ENCODE measurements around the gene ARPC4.
"Not testable (repeated sequence)": the region's sequence is repeated elsewhere in the genome, so short reads cannot be mapped to it uniquely, and the experiment has no call there.

ARPC4 gene

GRCh38 chr3:9825451-9826040, 32.7 kb downstream of the ARPC4 start:
- DNase-seq = no peak

DNA sequence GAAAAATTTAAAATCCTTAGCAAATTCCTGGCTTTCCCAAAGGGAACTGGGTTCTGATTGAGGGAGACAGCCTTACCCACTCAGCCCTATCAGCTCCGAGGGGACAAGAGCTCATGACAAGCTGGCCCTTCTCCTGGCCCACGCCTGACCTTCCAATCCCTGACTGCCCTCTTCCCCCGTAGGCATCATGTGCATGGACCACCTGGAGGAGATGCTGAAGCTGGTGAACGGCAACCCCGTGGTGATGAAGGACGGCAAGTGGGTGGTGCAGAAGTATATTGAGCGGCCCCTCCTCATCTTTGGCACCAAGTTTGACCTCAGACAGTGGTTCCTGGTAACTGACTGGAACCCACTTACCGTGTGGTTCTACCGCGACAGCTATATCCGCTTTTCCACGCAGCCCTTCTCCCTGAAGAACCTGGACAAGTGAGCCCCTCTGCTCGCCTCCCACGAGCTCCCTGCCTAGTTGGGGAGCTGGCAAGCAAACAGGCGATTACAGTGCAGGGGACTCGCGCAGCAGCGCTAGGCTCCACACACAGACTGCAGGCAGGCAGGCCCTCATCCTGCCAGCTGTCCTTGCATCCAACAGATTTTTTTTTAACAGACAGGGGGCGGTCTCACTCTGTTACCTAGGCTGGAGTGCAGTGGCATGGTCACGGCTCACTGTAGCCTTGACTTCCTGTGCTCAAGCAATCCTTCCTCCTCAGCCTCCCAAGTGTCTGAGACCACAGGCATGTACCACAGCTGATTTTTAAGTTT, 34.1 kb downstream of the ARPC4 start:
- DNase-seq = peak; percentile 41

DNA sequence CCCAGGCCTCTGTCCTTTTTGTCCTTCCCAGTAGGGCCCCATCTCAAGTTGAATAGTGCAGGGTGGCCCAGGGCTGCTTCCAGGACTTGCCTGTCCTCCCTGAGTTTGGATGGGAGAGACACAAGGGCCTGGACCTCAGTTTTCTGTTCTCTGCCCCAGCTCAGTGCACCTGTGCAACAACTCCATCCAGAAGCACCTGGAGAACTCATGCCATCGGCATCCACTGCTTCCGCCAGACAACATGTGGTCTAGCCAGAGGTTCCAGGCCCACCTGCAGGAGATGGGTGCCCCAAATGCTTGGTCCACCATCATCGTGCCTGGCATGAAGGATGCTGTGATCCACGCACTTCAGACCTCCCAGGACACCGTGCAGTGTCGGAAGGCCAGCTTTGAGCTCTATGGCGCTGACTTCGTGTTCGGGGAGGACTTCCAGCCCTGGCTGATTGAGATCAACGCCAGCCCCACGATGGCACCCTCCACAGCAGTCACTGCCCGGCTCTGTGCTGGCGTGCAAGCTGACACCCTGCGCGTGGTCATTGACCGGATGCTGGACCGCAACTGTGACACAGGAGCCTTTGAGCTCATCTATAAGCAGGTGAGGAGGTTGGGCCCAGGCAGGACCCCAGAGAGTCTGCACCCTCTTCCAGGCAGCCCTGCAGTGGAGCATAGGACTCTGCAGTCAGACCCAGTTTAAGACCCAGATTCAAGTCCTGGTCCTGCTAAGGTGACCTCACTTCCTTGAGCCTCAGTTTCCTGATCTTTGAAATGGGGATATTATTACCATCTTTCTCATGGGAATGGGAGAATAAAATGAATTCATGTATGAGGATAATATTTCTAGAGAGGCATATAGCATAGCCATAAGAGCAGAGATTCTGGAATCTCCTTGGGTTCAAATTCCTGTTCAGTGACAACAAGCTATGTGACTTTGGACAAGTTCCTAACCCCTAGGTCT, 36.2 kb downstream of the ARPC4 start:
- no peak for DNase-seq

- DNase-seq = no peak
Measured at GRCh38 chr3:9831253-9831652, 38.4 kb downstream of the ARPC4 start.

DNA sequence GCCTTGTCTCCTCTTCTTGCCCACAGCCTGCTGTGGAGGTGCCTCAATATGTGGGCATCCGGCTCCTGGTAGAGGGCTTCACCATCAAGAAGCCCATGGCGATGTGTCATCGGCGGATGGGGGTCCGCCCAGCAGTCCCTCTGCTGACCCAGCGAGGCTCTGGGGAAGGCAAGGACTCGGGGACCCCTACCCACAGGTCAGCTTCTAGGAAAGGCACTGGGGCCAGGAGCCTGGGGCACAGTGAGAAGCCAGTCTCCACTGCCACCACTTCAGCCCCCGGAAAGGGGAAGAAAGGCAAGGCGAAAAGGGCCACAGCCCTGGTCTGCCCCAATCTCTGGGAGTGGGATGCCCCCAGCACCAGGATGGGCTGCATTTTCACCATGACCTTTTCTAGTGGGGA, 40.2 kb downstream of the ARPC4 start:
- DNase-seq = no peak

DNA sequence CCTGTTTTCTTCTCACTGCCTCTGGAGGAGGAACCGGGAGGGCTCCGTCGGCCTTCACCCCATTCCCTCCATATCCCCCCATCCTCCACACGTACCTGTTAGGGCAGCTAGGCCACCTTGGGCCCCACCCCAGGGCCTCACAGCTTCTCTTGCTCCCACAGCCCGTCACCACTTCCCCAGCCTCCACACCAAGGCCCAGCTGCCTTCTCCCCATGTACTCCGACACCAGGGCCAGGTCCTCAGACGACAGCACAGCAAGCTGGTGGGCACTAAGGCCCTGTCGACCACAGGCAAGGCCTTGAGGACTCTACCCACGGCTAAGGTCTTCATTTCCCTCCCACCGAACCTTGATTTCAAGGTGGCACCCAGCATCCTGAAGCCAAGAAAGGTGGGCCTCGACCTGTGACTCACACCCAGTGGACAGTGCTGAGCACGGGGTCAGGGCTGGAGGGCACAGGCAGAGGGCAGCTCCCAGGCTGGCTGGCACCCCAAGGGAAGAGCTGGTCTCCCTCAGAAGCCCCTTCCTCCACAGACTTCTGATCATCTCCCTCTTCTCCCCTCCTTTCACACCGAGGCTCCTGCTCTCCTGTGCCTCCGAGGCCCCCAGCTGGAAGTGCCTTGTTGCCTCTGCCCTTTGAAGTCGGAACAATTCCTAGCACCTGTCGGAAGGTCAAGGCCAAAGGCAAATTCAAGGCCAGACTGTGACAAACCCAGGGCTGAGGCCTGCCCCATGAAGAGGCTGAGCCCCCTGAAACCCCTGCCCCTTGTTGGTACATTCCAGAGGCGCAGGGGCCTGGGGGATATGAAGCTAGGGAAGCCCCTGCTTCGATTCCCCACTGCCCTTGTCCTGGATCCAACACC, 41.9 kb downstream of the ARPC4 start:
- DNase-seq = no peak

DNA sequence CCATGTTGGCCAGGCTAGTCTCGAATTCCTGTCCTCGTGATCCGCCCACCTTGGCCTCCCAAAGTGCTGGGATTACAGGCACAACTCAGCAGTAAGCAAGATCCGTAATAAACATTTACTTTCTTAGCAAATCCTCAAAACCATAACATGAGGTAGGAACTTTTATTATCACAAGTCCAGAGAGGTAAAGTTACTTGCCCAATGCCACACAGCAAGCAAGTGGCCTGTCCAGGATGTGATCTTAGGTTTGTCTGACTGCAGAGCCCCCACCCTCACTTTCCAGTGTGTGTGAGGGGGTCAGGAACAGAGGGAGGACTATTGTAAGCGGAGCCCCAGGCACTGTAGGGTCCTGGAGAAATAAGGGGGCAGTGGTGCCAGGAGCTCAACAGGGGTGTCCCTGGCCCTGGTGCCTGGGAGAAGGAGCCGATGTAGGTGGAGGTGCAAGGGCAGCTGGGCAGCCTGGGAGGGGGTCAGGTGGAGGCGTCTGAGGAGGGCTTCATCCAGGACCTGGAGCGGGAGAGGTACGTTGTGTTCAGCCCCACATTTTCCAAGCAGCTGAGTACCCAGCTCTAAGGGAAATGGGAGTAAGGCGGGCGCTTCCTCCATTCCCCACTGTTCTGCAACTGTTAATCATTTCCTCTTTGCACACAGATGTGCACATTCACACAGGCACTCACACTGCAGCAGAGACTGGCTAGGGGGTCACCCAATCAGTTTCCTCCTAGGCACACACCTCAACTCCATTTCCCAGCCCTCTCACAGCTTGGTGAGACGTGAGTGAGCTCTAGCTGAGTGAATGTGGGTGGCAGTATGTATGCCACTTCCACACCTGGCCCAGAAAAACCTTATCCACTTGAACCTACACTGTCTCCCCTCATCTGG, 45.1 kb downstream of the ARPC4 start:
- DNase-seq = no peak

- no peak for DNase-seq
Measured at GRCh38 chr3:9838856-9839255, 46.0 kb downstream of the ARPC4 start.

GRCh38 chr3:9841015-9841414, 48.1 kb downstream of the ARPC4 start:
- no peak for DNase-seq

GRCh38 chr3:9843715-9844438, 51.0 kb downstream of the ARPC4 start, which contains the start of gene RPUSD3:
Gene RPUSD3, minus strand, starts transcription at chr3:9844008. Its CDS starts 18 bp downstream, at chr3:9843990.
- DNase-seq = peak; percentile 94

GRCh38 chr3:9846231-9846630, 53.3 kb downstream of the ARPC4 start:
- no peak for DNase-seq

DNA sequence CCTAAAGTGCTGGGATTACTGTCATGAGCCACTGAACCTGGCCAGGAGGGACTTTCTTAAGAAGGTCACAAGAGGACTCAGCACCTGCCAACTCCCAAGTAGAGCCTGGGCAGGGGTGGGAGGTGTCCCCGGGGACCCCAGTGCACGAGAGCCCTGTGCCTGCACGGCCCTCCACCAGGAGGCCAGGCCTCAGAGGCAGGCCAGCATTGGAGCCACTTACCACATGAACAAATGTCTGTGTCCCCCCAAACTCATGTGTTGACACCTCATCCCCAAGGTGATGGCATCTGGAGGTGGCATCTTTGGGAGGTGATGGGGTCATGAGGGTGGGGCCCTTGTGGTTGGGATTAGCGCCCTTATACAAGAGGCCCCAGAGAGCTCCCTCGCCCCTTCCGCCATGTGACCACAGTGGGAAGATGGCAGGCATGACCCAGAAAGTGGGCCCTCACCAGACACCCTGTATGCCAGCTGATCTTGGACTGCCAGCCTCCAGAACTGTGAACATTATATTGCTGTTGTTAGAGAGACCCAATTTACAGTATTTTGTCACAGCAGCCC, 54.1 kb downstream of the ARPC4 start:
- DNase-seq = no peak

DNA sequence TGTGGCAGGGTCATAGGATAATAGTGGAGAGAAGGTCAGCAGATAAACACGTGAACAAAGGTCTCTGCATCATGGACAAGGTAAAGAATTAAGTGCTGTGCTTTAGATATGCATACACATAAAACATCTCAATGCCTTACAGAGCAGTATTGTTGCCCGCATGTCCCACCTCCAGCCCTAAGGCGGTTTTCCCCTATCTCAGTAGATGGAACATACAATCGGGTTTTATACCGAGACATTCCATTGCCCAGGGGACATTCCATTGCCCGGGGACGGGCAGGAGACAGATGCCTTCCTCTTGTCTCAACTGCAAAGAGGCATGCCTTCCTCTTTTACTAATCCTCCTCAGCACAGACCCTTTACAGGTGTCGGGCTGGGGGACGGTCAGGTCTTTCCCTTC, 55.0 kb downstream of the ARPC4 start:
- not testable (repeated sequence) for DNase-seq

- DNase-seq = peak; percentile 32
Measured at GRCh38 chr3:9848860-9849259, 56.0 kb downstream of the ARPC4 start.

- DNase-seq = not testable (repeated sequence)
Measured at GRCh38 chr3:9851383-9851782, 58.5 kb downstream of the ARPC4 start.

DNA sequence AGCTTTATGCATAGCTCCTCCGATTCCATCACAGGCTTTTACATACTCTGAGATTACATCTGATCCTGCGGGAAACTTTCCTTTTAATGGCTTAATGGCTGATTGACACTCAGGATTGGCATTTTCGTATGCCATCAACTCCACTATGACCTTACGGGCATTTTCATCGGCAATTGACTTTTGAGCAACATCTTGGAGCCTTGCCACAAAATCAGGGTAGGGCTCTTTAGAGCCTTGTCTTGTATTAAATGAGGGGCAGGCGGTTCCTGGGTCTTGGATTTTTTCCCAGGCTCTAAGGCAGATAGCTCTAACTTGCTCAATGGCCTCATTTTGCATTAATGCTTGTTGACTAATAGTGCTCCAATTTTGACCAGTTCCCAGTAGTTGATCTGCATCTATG, 59.0 kb downstream of the ARPC4 start:
- DNase-seq = not testable (repeated sequence)

DNA sequence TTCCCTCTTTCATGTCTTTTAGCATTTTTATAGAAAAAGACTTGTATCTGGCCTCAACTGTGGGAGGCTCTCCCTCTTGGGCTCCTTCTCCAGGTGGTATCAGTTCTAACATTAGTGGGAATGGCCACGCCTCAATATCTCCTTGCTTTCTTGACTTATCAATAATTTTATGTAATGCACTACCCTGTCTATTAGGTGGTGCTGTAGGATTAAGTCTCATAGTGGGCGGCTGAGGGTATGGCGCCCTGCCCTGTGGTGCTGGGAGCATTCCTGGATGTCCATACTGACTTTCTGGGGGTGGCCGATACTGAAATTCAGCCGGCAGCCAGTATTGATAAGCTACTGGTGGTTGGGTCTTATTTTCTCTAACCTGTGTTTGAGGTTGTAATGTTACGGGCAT, 59.6 kb downstream of the ARPC4 start:
- DNase-seq = no peak

DNA sequence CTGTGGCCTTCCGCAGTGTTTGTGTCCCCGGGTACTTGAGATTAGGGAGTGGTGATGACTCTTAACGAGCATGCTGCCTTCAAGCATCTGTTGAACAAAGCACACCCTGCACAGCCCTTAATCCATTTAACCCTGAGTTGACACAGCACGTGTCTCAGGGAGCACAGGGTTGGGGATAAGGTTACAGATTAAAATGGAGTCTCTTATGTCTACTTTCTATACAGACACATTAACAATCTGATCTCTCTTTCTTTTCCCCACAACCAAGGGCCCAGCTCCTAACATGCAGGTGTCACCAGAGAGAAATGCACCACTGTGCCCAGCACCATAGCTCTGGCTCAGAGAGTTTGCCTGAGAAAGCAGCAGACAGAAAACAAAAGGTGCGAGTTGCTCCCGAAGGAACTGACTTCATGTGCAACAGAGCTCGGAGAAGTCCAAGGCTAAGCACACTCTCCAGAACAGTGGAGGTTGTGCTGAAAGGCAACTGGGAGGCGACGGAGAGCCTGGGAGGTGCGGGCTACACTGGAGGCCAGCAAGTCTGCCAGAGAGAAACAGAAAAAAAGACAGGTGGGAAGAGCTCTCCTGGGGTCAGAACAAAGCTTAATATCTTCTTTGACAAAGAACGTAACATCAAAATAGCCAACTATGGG, 61.5 kb downstream of the ARPC4 start:
- not testable (repeated sequence) for DNase-seq

DNA sequence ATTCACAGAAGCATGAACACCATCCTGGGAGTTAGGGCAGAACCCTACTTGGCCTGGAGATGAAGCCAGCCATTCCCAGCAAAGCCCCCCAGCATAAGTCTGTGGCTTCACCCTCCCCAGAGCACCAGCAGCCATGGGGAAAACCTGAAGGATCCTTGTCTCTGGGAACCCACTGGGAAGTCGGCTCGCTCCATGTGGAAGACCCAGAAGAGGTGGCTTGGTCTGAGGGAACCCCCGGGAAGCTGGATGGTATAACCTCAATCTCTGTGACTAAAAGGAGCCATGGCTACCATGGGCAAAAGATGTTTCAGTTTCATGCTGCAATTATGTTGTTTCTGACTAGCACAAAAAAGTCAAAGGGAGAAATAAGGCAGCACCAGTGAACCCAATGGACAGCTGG, 62.7 kb downstream of the ARPC4 start:
- no peak for DNase-seq

Measured in EL (cell line).